HG03196 (cell line): ENCODE data around the gene RGS13.

Source experiments
- ATAC-seq: cut with Tn5 transposase; IDR thresholded peaks from one replicate; pipeline ENCODE4 v1.9.1; 2021; ENCODE audit not compliant: unreplicated experiment

Gene RGS13

DNA sequence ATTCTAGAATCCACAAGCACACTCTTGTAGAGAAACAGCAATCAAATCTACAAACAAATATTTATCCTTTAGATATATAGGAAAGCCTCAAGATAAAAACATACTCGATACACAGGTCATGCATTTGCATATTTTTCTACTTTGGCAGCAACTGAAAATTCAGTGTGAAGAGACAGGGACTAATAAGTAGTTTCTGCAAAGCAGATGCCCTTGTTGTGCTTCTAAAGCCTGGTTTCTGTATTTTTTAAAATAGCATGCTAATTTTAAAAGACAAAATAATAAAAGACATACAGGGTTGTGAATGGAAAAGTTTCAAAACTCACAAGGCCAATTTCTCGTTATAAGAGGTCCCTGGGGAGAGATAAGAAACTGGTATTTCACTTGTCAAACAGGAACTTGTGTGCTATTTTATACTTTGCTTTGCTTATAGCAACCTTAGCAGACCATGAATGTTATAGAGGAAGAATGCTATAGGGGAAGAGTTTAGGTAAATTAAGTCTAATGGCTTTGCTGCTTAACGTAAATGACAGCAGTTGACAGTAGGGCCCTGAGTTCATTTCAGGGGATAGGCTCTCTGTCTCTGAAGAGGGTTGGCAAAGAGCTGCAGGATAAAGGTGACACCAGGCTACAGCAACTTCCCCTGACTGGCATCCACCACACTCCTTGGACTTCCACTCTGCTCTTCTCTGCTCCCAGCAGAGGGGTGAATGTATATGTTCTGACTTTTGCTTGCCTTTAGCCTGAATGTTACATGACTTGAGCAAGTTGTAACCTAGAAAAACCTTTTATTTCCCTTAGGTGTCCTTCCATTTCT is 9.4 kb upstream of the RGS13 start:
- ATAC-seq = peak; percentile 93

GRCh38 chr1:192627901-192628300 is 8.0 kb upstream of the RGS13 start:
- ATAC-seq = no peak

DNA sequence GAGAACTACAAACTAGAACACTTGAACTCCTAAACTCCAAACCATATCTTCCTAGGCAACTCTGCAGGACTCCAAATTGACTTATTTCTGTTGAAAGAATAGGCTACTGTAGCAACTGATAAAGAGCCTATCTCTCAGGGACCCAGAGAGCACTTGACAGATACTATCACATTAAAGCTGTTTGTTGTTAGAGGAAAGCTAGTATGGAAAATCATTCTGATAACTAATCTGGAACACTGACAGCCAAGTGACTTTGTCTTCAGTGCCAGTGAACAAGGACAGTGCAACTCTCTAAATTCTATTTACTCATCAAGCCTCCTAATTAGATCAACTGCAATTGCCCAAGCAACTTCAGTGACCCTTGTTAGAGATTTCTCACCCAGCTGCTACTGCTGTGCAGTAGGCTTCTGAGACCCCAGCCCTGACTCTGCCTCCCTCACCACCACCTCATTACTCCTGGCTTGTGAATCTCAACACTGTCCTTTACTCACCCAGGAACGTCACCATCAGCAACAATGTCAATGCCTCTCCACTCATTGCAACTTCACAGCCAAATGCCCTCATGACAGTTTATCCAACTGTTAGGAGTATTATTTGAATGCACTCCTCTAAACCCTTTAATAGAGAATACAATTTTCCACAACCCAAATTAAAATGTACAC is 7.4 kb upstream of the RGS13 start:
- ATAC-seq = no peak

- ATAC-seq = no peak
These were observed 6.3 kb upstream of the RGS13 start for GRCh38 chr1:192629612-192630011.

DNA sequence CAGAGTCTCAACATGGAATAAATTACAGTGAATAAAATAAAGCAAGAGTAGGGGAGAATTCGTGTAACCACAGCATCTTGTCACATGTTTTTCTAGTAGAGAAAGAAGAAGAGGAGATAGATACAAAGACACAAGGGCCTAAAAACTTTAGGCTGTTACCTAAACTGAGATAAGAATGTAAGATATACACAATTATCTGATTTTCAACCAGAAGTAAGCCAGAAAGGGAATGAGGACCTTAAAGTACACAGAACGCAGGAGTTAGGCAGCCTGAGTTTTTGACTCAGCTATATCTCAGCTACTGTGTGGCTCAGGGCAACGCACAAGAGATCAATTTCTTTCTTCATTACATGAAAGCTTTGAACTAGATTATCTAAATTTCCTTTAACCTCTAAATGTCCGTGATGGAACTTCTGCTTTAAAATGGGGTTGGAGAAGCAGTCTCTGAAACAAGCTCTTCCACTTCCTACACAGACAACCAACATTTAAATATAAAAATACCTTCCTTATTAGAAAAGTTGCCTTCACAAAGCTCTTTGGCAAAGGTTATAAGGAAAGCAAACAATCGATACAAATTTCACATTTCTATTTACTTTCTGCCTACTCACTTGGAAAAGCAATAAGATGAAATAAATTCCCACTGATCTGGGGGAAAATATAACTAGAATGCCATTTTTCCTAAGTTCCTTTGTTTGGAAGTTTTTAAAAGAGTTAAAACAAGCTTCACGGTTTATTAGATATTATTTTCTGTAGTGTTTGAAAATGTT is 5.2 kb upstream of the RGS13 start:
- no peak for ATAC-seq

DNA sequence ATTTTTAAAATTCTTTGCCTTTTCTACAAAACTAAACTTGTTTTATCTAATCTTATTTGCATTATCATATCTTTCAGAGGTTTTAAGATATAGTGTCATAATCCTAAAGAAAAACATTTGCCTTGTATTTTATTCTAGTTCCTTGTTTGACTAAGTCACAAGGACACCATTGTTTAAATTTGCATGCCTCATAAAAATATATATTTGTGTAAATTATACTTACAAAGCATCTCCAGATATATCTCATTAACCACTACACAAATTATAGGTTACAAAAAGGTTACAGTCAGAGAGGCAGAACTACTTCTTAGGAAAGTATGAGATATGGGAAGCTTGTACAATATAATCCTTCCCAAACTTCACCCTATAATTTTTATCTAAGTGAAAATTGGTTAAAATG is 4.2 kb upstream of the RGS13 start:
- no peak for ATAC-seq

DNA sequence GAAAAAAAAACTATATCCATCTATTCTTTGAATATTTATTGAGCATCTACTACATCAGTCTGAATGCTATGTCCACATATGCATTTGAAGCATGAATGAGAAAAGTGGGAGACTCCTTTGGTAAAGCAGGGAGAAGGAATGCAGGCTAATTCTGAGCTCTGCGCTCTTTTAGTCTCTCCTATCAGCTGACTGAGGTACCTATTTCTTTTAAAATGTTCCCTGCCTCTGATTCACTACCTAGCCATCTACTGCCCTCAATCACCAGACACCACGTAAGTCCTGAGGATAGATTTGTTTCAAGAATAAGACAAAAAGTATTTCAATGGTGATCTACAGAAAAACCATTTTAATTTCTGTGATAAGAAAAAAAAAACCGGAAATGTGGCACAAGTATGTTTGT is 3.8 kb upstream of the RGS13 start:
- ATAC-seq = no peak

- ATAC-seq = no peak
These were observed 3.1 kb upstream of the RGS13 start for GRCh38 chr1:192632641-192633532.

- ATAC-seq = no peak
These were observed 2.3 kb upstream of the RGS13 start for GRCh38 chr1:192633533-192634253.

DNA sequence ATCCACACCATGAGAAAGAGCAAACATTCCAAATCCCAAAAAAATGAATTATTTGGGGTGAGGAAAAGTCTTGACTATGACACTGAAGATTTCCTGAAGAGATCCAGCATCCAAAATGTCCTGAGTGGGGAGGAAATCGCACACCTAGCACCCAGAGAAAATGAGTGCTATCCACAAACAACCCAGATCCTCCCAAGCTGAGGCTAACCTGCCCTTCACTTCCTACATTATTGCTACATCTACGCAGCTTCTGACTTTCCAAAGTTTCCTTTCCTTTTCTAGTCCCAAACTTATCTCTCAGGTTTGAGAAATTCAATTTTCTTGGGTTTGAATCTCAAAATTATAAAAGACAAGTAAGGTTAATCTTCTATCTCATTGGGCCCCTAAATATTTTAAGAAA is 906 bp upstream of the RGS13 start:
- no peak for ATAC-seq

- peak; percentile 76 for ATAC-seq
These were observed 3.8 kb downstream of the RGS13 start for GRCh38 chr1:192639607-192640368.

- no peak for ATAC-seq
These were observed 16.2 kb downstream of the RGS13 start for GRCh38 chr1:192652159-192652558.

DNA sequence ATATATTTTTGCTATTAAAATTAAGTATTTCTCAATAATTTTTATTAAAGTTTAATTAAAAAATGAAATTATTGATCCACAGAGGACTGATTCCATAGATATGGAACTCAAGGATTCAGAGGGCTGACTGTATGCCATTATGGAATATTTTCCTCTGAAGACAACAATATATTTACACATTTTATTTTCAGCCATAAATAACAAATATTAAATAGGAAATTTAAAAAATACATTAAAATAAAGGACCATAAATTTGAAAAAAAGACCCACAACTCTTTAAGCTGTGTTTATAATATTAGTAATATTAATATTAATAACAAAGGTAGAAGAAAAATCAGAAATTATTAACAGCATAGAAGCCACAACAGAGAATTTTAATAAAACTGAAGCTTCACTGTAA is 18.2 kb downstream of the RGS13 start:
- ATAC-seq = no peak

DNA sequence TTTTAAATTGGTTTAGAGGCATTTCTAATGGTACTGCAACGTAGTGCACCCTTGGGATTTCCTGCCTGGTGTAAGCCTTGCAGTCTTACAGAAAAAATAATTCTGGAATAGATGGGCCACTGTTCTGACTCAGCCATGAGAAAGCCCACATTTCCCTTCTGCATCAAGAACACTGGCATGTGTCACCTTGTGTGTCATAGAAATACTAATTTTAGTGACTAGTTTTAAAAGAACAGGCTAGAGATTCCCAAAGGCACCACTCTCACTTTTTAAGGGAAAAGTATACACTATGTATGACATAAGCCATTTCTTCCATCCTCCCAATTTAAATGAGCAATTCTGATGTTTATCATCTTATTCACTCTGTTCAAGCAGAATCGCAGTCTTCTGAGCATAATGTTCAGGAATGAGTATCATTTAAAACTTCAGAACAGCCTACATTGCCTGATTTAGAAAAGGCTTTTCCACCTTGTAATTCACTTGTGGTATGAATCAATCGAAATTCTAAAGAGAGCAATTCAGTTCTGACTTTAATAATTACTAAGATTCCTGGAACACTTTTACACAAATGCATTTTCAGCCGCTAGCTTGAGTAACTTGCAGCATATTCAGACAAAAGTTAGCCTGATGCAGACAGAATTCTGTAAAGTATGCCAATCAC is 18.8 kb downstream of the RGS13 start:
- no peak for ATAC-seq

- ATAC-seq = no peak
These were observed 21.8 kb downstream of the RGS13 start for GRCh38 chr1:192657760-192658159.

DNA sequence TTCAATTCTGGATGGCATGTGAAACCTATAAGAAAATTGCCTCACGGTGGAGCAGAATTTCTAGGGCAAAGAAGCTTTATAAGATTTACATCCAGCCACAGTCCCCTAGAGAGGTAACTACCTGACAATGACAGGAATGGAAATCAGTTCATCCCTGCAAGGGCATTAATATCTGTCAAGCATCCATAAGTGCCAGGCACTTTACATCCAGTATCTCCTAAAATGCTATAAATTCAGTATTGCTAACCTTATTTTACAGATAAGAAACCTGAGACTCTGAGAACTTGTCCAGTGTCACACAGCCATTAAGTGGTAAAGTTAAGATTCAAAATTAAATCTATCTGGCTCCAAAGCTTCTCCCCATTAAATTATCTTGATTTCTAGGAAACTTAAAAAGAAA is 22.3 kb downstream of the RGS13 start:
- no peak for ATAC-seq

DNA sequence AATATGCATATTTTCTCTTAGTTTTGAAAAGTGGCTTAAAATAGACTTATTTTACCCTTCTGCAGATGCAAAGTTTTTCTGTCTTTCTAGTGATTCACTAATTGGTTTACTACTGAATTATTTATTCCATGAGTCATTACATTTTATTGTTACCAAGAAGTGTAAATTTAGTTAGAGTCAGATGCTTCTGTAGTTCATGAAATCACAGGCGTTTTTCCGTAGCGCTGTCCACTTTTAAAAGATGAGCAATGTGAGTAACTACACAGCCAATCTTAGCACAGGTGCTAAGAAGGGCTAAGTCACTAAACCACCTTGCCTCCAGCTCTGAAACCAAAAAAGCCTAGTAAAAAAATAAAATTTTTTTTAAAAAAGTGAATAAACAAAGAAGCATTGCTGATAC is 24.7 kb downstream of the RGS13 start:
- no peak for ATAC-seq

GRCh38 chr1:192668409-192668983 is 32.5 kb downstream of the RGS13 start:
- no peak for ATAC-seq

- no peak for ATAC-seq
These were observed 33.2 kb downstream of the RGS13 start for GRCh38 chr1:192669174-192669573.
